IPS-NIHi7 (cell line): ENCODE data around the gene PPP1R16B.
A peak's percentile ranks its signal among the peaks of the same experiment; 100 is the strongest.

Experiments used
- DNase-seq: peaks from one replicate; pipeline ENCODE4 v3.0.0; 2012; ENCODE audit warnings: mixed read lengths; ENCODE audit errors: extremely low spot score

The PPP1R16B gene

DNA sequence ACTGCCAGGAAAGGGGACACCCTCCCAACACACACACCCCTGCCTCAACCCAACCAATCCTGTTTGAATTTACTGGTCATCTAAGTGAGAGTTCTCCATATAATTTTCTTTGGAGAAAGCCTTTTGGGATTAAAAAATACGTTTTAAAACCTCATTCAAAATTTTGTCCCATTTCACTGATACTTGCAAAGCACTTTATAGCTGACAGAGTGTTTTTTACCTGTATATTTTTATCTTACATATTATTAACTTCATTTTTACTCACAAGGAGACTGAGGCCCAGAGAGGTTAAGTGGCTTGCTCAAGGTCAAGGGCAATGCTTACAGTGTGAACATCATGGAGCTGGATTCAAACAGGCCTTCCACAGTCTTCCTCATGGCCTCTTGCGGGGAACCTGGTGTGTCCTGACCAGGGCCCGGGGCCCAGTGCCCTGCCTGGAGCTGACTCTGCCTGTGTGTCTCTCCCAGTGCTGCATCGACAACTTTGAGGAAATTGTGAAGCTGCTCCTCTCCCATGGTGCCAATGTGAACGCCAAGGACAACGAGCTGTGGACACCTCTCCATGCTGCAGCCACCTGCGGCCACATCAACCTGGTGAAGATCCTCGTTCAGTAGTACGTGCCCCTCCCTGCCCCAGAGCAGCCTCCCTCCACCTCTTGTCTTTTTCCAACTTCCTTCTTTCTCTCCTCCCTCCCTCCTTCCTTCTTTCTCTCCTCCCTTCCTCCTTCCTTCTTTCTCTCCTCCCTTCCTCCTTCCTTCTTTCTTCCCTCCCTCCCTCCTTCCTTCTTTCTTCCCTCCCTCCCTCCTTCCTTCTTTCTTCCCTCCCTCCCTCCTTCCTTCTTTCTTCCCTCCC, 89.8 kb downstream of the PPP1R16B start:
- no peak for DNase-seq

DNA sequence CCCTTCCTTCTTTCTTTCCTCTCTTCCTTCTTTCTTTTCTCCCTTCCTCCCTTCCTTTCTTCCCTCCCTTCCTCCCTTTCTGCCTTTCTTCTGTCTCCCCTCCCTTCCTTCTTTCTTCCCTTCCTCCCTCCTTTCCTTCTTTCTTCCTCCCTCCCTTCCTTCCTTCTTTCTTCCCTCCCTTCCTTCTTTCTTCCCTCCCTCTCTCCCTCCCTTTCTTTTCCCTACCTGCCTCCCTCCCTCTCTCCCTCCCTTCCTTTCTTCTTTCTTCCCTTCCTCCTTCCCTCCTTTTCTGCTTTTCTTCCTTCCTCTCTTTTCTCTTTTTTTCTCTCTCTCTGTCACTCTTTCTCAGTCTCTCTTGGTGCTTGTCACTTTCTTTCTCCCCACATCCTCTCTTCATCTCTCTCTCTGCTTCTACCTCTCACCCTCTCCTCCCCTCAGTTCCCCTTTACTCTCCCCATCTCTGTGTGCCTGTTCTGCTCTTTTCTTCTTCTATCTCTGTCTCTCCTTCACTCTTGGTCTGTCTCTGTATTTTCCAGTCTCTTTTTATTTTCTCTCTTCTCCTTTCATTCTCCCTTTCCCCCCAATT, 90.6 kb downstream of the PPP1R16B start:
- no peak for DNase-seq

DNA sequence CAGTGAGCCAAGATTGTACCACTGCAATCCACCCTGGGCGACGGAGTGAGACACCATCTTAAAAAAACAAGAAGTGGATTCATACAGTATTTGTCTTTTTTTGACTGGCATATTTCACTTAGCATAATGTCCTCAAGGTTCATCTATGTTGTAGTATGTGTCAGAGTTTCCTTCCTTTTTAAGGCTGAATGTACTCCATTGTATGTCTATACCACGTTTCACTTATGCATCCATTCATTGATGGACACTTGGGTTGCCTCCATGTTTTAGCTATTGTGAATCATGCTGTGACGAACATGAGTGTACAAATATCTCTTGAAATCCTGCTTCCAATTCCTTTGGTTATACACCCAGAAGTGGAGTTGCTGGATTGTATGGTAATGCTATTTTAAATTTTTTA, 91.8 kb downstream of the PPP1R16B start:
- DNase-seq = no peak

DNA sequence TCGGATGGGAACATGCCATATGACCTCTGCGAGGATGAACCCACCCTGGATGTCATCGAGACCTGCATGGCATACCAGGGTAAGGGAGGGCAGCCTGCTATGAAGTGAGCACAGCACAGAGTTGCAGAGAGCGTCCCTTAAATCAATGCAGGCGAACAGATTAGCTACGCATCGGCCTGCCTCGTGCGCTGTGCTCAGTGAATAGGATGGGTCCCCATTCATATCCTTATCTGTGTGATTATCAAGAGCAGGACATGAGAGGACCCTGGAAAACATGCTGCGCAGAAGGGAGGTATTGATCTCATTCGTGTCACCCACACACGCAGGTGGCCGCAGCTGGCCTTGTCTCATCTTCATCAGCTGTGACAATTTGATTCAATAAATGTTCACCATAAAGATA, 95.1 kb downstream of the PPP1R16B start:
- no peak for DNase-seq

- DNase-seq = no peak
Measured at GRCh38 chr20:38902601-38903000, 97.1 kb downstream of the PPP1R16B start.

GRCh38 chr20:38903335-38903734, 97.8 kb downstream of the PPP1R16B start:
- DNase-seq = no peak

DNA sequence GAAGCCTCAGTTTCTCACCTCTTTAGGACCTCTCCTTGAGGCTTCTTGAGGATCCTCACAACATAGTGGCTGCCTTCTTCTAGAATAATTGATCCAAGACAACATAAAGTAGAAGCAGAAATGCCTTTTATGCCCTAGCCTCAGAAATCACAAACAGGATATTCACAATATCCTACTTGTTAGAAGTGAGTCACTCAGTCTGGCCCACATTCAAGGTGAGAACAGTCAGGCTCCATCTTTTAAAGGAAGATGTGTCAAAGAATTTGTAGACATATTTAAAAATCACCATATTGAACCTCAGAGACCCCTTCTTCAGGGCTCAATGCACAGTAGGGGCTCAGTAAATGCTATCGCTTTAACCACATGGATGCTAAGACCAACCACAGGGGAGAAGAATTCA, 99.9 kb downstream of the PPP1R16B start:
- DNase-seq = no peak

DNA sequence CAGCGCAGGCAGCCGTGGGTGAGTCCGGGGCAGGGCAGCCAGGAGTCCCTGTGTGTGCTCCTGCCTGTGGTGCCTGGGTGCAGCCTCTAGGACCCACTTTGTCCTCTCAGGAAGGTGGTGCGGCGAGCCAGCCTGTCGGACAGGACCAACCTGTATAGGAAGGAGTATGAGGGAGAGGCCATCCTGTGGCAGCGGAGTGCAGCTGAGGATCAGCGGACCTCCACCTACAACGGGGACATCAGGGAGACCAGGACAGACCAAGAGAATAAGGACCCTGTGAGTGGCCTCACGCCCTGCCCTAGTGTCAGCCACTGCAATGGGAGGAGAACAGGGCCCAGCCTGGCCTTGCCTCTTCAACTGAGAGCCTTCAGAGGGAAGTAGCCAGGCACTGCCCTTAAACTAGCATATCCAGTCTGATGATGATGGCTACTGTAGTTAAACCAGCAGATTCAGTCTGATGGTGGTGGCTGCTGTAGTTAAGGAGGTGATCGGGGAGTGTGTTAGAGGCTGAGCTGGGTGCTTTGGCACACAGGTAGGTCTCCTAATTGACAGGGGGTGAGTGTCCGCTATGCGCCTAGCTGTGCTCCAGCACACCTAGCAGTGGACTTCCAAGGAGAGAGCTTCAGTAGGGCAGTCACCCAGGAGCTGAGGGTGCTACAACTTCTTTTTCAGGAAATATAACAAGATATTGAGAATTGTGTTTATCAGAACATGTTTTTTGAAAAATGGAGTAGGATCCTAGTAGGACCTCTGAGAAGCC, 102.6 kb downstream of the PPP1R16B start:
- DNase-seq = no peak

GRCh38 chr20:38915355-38915754, 109.9 kb downstream of the PPP1R16B start:
- no peak for DNase-seq

- no peak for DNase-seq
Measured at GRCh38 chr20:38917657-38918056, 112.2 kb downstream of the PPP1R16B start.

- no peak for DNase-seq
Measured at GRCh38 chr20:38918172-38918571, 112.7 kb downstream of the PPP1R16B start.

- no peak for DNase-seq
Measured at GRCh38 chr20:38919683-38920082, 114.2 kb downstream of the PPP1R16B start.

DNA sequence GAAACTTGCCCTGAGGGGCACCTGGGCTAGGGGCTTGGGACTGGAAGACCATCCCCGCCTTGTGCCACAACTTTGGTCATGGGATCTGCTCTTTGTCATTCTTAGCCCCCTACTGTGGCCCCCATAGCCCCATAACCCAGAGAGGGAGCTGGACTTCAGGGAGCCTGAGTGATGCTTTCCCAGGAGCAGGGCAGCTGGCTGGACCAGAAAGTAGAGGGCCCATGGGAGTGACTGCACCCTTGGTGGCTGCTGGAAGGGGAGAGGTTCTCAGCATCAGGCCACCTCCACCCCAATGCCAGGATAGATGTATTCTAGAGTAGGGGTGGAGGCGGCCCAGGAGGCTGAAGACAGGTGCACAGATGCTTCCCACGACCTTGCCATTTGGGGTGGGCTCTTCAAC, 114.9 kb downstream of the PPP1R16B start:
- DNase-seq = no peak

GRCh38 chr20:38920851-38921250, 115.4 kb downstream of the PPP1R16B start:
- DNase-seq = no peak

- no peak for DNase-seq
Measured at GRCh38 chr20:38924718-38925117, 119.2 kb downstream of the PPP1R16B start.

GRCh38 chr20:38926142-38926933, 120.8 kb downstream of the PPP1R16B start, which contains the start of gene FAM83D:
Gene FAM83D (plus strand): TSS chr20:38926417. CDS start chr20:38926443, 26 bp downstream.
- DNase-seq = peak; percentile 100

DNA sequence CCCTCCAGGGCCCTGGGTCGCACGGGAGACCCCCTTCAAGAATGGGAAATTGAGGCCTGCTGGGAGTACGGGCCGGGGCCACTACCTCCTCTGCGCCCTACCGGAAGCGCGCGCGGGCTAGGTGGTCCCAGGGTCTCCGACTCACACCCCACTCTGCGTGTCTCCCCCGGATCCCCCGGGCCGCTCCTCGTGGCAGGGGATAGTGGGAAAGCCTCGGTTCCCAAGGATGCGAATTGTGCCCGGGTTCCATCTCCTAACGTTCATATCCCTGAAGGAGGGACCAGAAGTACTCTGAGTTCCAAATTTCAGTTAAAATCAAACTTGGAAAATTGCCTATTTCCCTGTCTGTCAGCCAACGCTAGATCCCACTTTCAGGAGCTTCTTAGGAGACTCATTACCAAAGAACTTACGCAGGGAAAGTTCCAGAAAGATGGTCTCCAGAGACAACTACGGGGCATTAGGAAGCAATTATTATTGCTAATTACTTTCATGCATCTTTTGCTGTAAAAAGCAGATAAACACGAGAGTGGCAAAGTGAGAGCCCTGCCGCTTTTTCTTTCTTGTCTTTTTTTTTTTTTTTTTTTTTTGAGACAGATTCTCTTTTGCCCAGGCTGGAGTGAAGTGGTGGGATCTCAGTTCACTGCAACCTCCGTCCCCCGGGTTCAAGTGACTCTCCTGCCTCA, 121.6 kb downstream of the PPP1R16B start:
- no peak for DNase-seq

DNA sequence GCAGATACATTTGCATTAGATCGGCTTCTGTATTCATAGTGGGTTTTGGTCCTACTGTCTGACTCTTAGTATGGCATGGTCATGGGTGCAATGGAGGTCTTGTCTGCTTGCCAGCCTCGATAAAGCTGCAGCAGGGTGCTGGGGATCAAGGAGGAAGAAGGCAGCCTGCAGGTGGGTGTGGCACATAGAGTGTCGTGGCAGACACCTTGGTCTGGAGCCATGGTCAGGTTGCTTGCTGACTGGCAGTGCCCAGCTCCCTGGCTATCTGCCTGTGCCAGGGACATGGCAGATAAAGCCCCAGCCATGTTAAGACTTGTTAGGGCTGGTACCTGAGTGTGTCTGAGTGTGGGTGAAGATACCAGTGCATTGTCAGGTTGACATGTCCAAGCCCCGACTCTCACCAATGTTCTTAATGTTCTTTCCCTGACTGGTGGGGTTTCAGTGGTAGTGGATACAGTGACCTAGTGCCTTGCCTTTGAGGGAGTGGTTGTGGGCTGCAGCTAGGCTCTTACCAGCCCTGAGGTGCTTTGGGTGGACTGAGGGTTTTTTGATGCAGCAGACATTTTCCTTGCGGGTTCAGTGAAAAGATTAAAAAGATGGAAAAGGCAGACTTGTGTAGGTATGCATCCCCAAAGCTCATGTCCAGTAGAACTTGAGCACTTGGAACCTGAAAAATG, 122.5 kb downstream of the PPP1R16B start:
- DNase-seq = no peak

DNA sequence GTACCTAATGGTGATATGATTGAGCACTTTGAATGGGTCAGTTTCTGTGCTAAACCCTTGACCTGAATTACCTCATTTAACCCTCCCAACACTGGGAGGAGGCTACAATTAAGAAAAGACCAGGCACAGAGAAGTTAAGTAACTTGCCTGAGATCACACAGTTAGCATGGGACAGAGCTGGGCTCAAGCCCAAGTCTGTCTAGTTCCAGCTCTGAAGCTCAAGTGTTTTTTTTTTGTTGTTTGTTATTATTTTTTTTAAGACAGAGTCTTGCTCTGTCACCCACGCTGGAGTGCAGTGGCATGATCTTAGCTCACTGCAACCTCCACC, 124.7 kb downstream of the PPP1R16B start:
- no peak for DNase-seq

- DNase-seq = no peak
Measured at GRCh38 chr20:38931984-38932383, 126.5 kb downstream of the PPP1R16B start.
